Stimulated activated naive B cell treated with anti-CD40 and anti-IgM and Interleukin-4, amounts not matched to agents 10 μg/mL and 1 μg/mL and 100 μg/mL, for 72 hours (primary cell): ENCODE measurements around the gene GPR61.

ENCODE experiments used
- ATAC-seq, 2 donors: fragments of 150-1000 bp; cut with Tn5 transposase; replicated peaks; 2 replicates each; pipeline ENCODE4 v1.10.0; 2021; ENCODE audit warnings: moderate library complexity in 1 of 2
- DNase-seq: peaks from one replicate; pipeline ENCODE4 v3.0.0; 2021
- H3K27ac Mint-ChIP-seq: one replicate; pipeline ENCODE4 v1.8.0; 2022; ENCODE audit warnings: mild to moderate bottlenecking, mixed read lengths
- H3K27me3 Mint-ChIP-seq, 2 donors: one replicate each; pipeline ENCODE4 v1.8.0; 2022; ENCODE audit warnings: mixed read lengths in 2 of 2
- H3K36me3 Mint-ChIP-seq, 2 donors: one replicate each; pipeline ENCODE4 v1.8.0; 2022; ENCODE audit warnings: mixed read lengths in 2 of 2, mild to moderate bottlenecking in 1 of 2
- H3K4me1 Mint-ChIP-seq, 2 donors: one replicate each; pipeline ENCODE4 v1.8.0; 2022; ENCODE audit warnings: mixed read lengths in 2 of 2, mild to moderate bottlenecking in 1 of 2
- H3K4me3 Mint-ChIP-seq, 2 donors: one replicate each; pipeline ENCODE4 v1.8.0; 2022; ENCODE audit warnings: mild to moderate bottlenecking in 2 of 2, mixed read lengths in 2 of 2, moderate library complexity in 1 of 2
- H3K9me3 Mint-ChIP-seq, 2 donors: one replicate each; pipeline ENCODE4 v1.8.0; 2022; ENCODE audit warnings: mixed read lengths in 2 of 2, mild to moderate bottlenecking in 1 of 2

Gene GPR61

GRCh38 chr1:109522026-109522425 is 17.6 kb upstream of the GPR61 start:
- Mint-ChIP-seq H3K9me3 (no peaks in the 10 kb centered on the region), H3K27ac (no peak overlapping the region), H3K36me3 (no peaks in the 10 kb centered on the region), H3K27me3 (peaks cover 22 to 23% of the 10 kb centered on the region in 2 donors), H3K4me3 (no peak overlapping the region), H3K4me1 (peaks cover under 1% of the 10 kb centered on the region in 2 donors)
- no peak for ATAC-seq
- DNase-seq = no peak

GRCh38 chr1:109523706-109524105 is 16.0 kb upstream of the GPR61 start:
- ATAC-seq = no peak

GRCh38 chr1:109527098-109527811 is 12.4 kb upstream of the GPR61 start:
- H3K9me3 Mint-ChIP-seq = no peaks in the 10 kb centered on the region
- ATAC-seq = peak; percentile 74 to 84
- H3K4me1 Mint-ChIP-seq = peaks cover 10 to 17% of the 10 kb centered on the region in 2 donors
- H3K27ac Mint-ChIP-seq = peak overlapping the region; percentile 48
- DNase-seq = no peak
- H3K27me3 Mint-ChIP-seq = peaks cover 6 to 24% of the 10 kb centered on the region in 2 donors
- H3K4me3 Mint-ChIP-seq = peak overlapping the region; percentile 40 to 46
- no peaks in the 10 kb centered on the region for H3K36me3 Mint-ChIP-seq

More at GRCh38 chr1:109523706-109524105, 16.0 kb upstream of the GPR61 start:
- no peaks in the 10 kb centered on the region for H3K9me3 Mint-ChIP-seq
- H3K4me3 Mint-ChIP-seq = no peak overlapping the region
- H3K36me3 Mint-ChIP-seq = no peaks in the 10 kb centered on the region
- peaks cover 9 to 13% of the 10 kb centered on the region in 2 donors for H3K4me1 Mint-ChIP-seq
- DNase-seq = no peak
- no peak overlapping the region for H3K27ac Mint-ChIP-seq
- peaks cover 22 to 36% of the 10 kb centered on the region in 2 donors for H3K27me3 Mint-ChIP-seq

GRCh38 chr1:109527846-109528695 is 11.6 kb upstream of the GPR61 start:
- H3K4me1 Mint-ChIP-seq = peaks cover 16 to 24% of the 10 kb centered on the region in 2 donors
- DNase-seq = no peak
- no peak overlapping the region for H3K4me3 Mint-ChIP-seq
- no peaks in the 10 kb centered on the region for H3K9me3 Mint-ChIP-seq
- no peak for ATAC-seq
- no peaks in the 10 kb centered on the region for H3K36me3 Mint-ChIP-seq
- H3K27me3 Mint-ChIP-seq = peaks cover 1 to 16% of the 10 kb centered on the region in 2 donors
- peak overlapping the region; percentile 48 for H3K27ac Mint-ChIP-seq

- ATAC-seq (no peak), DNase-seq (no peak)
- peak overlapping the region; percentile 84 for H3K27ac Mint-ChIP-seq
- peaks cover 18 to 24% of the 10 kb centered on the region in 2 donors for H3K4me1 Mint-ChIP-seq
- H3K36me3 Mint-ChIP-seq = no peaks in the 10 kb centered on the region
- H3K9me3 Mint-ChIP-seq = no peaks in the 10 kb centered on the region
- H3K4me3 Mint-ChIP-seq = no peak overlapping the region
- peaks cover 0 to 16% of the 10 kb centered on the region in 2 donors for H3K27me3 Mint-ChIP-seq
These were observed 11.0 kb upstream of the GPR61 start for GRCh38 chr1:109528712-109529111.

GRCh38 chr1:109529881-109530456 is 9.7 kb upstream of the GPR61 start:
- H3K9me3 Mint-ChIP-seq = no peaks in the 10 kb centered on the region
- no peak for ATAC-seq
- H3K4me1 Mint-ChIP-seq = peaks cover 18 to 24% of the 10 kb centered on the region in 2 donors
- peaks cover 0 to 16% of the 10 kb centered on the region in 2 donors for H3K27me3 Mint-ChIP-seq
- no peak overlapping the region for H3K27ac Mint-ChIP-seq
- no peaks in the 10 kb centered on the region for H3K36me3 Mint-ChIP-seq
- DNase-seq = no peak
- no peak overlapping the region for H3K4me3 Mint-ChIP-seq

- ATAC-seq (no peak), DNase-seq (no peak)
- Mint-ChIP-seq H3K4me1 (peaks cover 18 to 24% of the 10 kb centered on the region in 2 donors), H3K27ac (no peak overlapping the region), H3K36me3 (no peaks in the 10 kb centered on the region), H3K27me3 (peaks cover 0 to 16% of the 10 kb centered on the region in 2 donors), H3K4me3 (no peak overlapping the region), H3K9me3 (no peaks in the 10 kb centered on the region)
These were observed 9.1 kb upstream of the GPR61 start for GRCh38 chr1:109530457-109531087.

GRCh38 chr1:109531380-109531779 is 8.3 kb upstream of the GPR61 start:
- Mint-ChIP-seq H3K4me3 (no peak overlapping the region), H3K27ac (no peak overlapping the region), H3K4me1 (peaks cover 18 to 24% of the 10 kb centered on the region in 2 donors)

GRCh38 chr1:109531826-109532364 is 7.8 kb upstream of the GPR61 start:
- Mint-ChIP-seq H3K4me1 (peaks cover 18 to 24% of the 10 kb centered on the region in 2 donors), H3K9me3 (no peaks in the 10 kb centered on the region), H3K36me3 (no peaks in the 10 kb centered on the region), H3K27me3 (peaks cover 0 to 16% of the 10 kb centered on the region in 2 donors), H3K27ac (no peak overlapping the region), H3K4me3 (peak overlapping the region; percentile 77)
- DNase-seq = no peak
- no peak for ATAC-seq

More at GRCh38 chr1:109531380-109531779, 8.3 kb upstream of the GPR61 start:
- H3K27me3 Mint-ChIP-seq = peaks cover 0 to 16% of the 10 kb centered on the region in 2 donors
- no peak for DNase-seq
- no peak for ATAC-seq
- no peaks in the 10 kb centered on the region for H3K36me3 Mint-ChIP-seq
- no peaks in the 10 kb centered on the region for H3K9me3 Mint-ChIP-seq

- H3K27ac Mint-ChIP-seq = peak overlapping the region; percentile 88
- DNase-seq (peak; percentile 81), ATAC-seq (peak; percentile 94)
- H3K4me1 Mint-ChIP-seq = peaks cover 11 to 18% of the 10 kb centered on the region in 2 donors
- H3K36me3 Mint-ChIP-seq = no peaks in the 10 kb centered on the region
- peak overlapping the region; percentile 77 for H3K4me3 Mint-ChIP-seq
- peaks cover 0 to 11% of the 10 kb centered on the region in 2 donors for H3K27me3 Mint-ChIP-seq
- no peaks in the 10 kb centered on the region for H3K9me3 Mint-ChIP-seq
These were observed 7.1 kb upstream of the GPR61 start for GRCh38 chr1:109532365-109533136.

GRCh38 chr1:109534307-109534858 is 5.3 kb upstream of the GPR61 start:
- no peak overlapping the region for H3K27ac Mint-ChIP-seq
- H3K4me1 Mint-ChIP-seq = peaks cover 8 to 11% of the 10 kb centered on the region in 2 donors
- ATAC-seq (no peak), DNase-seq (no peak)
- no peaks in the 10 kb centered on the region for H3K36me3 Mint-ChIP-seq
- no peak overlapping the region for H3K4me3 Mint-ChIP-seq
- H3K27me3 Mint-ChIP-seq = no peaks in the 10 kb centered on the region
- H3K9me3 Mint-ChIP-seq = no peaks in the 10 kb centered on the region

GRCh38 chr1:109535481-109535880 is 4.2 kb upstream of the GPR61 start:
- DNase-seq (no peak), ATAC-seq (no peak)
- no peak overlapping the region for H3K27ac Mint-ChIP-seq
- no peaks in the 10 kb centered on the region for H3K9me3 Mint-ChIP-seq
- no peaks in the 10 kb centered on the region for H3K36me3 Mint-ChIP-seq
- no peak overlapping the region for H3K4me3 Mint-ChIP-seq
- H3K27me3 Mint-ChIP-seq = no peaks in the 10 kb centered on the region
- peaks cover 8 to 11% of the 10 kb centered on the region in 2 donors for H3K4me1 Mint-ChIP-seq

GRCh38 chr1:109535971-109536491 is 3.6 kb upstream of the GPR61 start:
- DNase-seq (no peak), ATAC-seq (no peak)
- H3K9me3 Mint-ChIP-seq = no peaks in the 10 kb centered on the region
- no peaks in the 10 kb centered on the region for H3K36me3 Mint-ChIP-seq
- no peaks in the 10 kb centered on the region for H3K27me3 Mint-ChIP-seq
- H3K4me3 Mint-ChIP-seq = no peak overlapping the region
- H3K4me1 Mint-ChIP-seq = peaks cover 8 to 11% of the 10 kb centered on the region in 2 donors
- H3K27ac Mint-ChIP-seq = no peak overlapping the region
